Measurements from ENCODE around the gene TACR2. TPM values are rescaled to one million over a fixed set of nuclear protein-coding genes. Genes with fewer than 3 reads are reported as not detected.

TACR2 gene
- total RNA-seq, 1 donor from 2014 or later = not detected

DNA sequence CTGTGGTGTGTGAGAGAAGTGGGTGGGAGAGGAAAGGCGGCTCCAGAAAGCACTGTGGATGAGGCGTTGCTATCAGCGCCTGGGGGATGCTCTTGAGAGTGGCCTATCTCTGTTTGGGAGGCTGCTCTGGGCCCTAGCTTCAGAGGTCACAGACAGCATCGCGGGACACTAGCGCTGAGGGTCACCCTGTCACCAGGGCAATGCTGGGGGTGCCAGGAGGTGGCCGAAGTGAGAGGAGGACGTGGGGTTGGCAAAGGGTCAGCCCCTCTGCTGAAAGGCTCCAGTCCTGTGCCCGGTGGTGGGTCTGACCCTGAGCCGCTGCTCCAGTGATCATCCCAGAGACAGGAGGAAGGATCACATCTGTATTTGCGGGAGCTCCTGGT is 3.0 kb upstream of the TACR2 start:
- H3K27me3 Mint-ChIP-seq (ENCODE audit: unreplicated experiment) = peaks cover 5% of the 10 kb centered on the region
- peaks cover 6% of the 10 kb centered on the region for H3K4me1 Mint-ChIP-seq (ENCODE audit: low read depth, unreplicated experiment)
- no peak overlapping the region for H3K4me3 Mint-ChIP-seq (ENCODE audit: unreplicated experiment)
- no peaks in the 10 kb centered on the region for H3K36me3 Mint-ChIP-seq (ENCODE audit: unreplicated experiment)
- peaks cover 2% of the 10 kb centered on the region for H3K9me3 Mint-ChIP-seq (ENCODE audit: unreplicated experiment)
- TF ChIP-seq, protein P1, sequence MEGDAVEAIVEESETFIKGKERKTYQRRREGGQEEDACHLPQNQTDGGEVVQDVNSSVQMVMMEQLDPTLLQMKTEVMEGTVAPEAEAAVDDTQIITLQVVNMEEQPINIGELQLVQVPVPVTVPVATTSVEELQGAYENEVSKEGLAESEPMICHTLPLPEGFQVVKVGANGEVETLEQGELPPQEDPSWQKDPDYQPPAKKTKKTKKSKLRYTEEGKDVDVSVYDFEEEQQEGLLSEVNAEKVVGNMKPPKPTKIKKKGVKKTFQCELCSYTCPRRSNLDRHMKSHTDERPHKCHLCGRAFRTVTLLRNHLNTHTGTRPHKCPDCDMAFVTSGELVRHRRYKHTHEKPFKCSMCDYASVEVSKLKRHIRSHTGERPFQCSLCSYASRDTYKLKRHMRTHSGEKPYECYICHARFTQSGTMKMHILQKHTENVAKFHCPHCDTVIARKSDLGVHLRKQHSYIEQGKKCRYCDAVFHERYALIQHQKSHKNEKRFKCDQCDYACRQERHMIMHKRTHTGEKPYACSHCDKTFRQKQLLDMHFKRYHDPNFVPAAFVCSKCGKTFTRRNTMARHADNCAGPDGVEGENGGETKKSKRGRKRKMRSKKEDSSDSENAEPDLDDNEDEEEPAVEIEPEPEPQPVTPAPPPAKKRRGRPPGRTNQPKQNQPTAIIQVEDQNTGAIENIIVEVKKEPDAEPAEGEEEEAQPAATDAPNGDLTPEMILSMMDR (IDR thresholded peaks at IDR 0.05; ENCODE audit: partially characterized antibody, unreplicated experiment) = no peak
- no peak overlapping the region for H3K27ac Mint-ChIP-seq (ENCODE audit: unreplicated experiment)
- DNase-seq = no peak

DNA sequence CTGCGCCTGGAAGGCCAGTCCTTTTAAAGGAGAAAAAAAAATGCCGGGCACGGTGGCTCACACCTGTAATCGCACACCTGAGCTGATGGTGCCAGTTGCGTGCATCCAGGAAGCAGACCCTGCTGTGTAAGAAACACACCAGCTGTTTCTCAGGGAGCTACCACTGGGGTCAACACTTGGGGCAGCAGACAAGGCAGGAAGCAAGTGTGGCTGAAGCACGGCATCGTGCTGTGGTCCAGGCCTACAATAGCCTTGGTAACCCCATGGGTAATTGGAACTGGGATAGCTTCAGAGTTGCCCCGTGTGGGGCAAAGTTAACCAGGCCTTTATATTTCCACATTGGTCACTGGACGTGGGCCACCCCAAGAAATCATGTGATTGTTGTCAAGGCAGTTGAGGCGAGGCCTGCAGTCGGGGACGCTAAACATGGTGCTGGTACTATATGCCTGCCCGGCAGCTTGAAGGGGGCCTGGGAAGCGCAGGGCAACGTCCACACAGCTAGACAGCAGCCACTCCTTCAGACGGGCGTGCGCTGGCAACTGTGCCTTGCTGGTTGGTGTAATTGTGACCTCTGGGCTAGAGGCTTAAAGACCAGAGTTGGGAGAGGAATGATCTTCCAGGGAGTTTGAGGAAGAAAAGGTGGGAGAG is 2.5 kb upstream of the TACR2 start:
- Mint-ChIP-seq H3K27ac (ENCODE audit: unreplicated experiment) (no peak overlapping the region), H3K36me3 (ENCODE audit: unreplicated experiment) (no peaks in the 10 kb centered on the region), H3K4me1 (ENCODE audit: low read depth, unreplicated experiment) (peaks cover 8% of the 10 kb centered on the region), H3K9me3 (ENCODE audit: unreplicated experiment) (peaks cover 2% of the 10 kb centered on the region), H3K27me3 (ENCODE audit: unreplicated experiment) (peaks cover 5% of the 10 kb centered on the region), H3K4me3 (ENCODE audit: unreplicated experiment) (no peak overlapping the region)
- TF ChIP-seq, protein P1 (IDR thresholded peaks at IDR 0.05; ENCODE audit: partially characterized antibody, unreplicated experiment) = no peak
- no peak for DNase-seq

DNA sequence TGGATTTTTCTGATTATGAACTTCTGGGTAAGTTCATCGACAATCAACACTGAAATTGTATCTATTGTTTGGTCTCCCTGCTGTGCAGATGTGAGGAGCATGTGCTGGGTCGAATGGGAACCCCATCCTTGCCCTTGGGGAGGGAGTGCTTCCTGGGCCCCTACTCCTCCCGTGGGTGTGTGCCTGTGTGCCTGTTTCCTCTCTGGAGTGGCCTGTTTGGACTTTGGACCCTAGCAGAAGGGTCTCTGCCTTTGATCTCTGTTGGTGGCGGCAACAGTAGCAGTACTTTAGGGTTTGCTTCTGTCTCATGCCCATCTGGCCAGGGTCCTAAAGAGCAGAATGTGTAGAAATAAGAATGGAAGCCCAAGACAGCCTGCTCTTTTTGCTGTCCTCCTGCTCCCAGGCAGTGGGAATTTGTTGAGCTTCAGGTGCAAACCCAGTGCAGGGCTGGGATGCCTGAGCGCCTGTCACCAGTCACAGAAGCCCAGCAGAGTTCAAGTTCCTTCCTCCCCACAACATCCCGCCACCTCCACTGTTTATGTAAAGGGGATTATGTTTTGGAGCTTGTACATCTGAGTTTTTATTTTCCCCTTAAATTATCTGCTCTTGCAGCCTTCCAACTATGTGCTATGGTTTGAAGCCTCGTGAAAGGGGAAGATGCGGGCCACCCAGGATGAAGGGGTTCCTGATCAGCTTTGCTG is 1.5 kb upstream of the TACR2 start:
- H3K4me3 Mint-ChIP-seq (ENCODE audit: unreplicated experiment) = no peak overlapping the region
- peaks cover 8% of the 10 kb centered on the region for H3K4me1 Mint-ChIP-seq (ENCODE audit: low read depth, unreplicated experiment)

DNA sequence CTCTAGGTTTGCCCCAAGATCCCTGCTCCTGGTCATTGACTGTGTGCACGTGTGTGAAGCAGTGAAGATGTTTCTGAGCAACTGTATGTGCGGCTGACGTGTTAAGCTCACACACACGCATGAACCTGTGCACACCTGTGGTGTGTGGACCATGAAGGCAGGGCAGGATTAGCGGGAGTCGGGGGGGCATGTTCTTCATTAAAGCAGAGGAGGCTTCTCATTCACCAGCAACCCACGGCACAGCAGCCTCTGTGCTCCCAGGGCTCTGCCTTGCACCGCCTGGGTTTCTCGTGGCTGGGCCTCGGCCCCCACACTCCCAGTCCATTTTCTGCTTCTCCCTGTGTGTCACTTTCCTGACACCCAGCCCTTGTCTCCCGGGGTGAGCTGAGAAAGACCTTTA is 824 bp upstream of the TACR2 start:
- H3K27me3 Mint-ChIP-seq (ENCODE audit: unreplicated experiment) = peaks cover 5% of the 10 kb centered on the region
- H3K9me3 Mint-ChIP-seq (ENCODE audit: unreplicated experiment) = peaks cover 2% of the 10 kb centered on the region
- no peak overlapping the region for H3K27ac Mint-ChIP-seq (ENCODE audit: unreplicated experiment)
- H3K36me3 Mint-ChIP-seq (ENCODE audit: unreplicated experiment) = no peaks in the 10 kb centered on the region
- TF ChIP-seq, protein P1 (IDR thresholded peaks at IDR 0.05; ENCODE audit: partially characterized antibody, unreplicated experiment) = no peak
- H3K4me3 Mint-ChIP-seq (ENCODE audit: unreplicated experiment) = no peak overlapping the region
- DNase-seq = no peak
- H3K4me1 Mint-ChIP-seq (ENCODE audit: low read depth, unreplicated experiment) = peaks cover 10% of the 10 kb centered on the region

More for the DNA sequence above, 1.5 kb upstream of the TACR2 start:
- Mint-ChIP-seq H3K9me3 (ENCODE audit: unreplicated experiment) (peaks cover 2% of the 10 kb centered on the region), H3K36me3 (ENCODE audit: unreplicated experiment) (no peaks in the 10 kb centered on the region), H3K27ac (ENCODE audit: unreplicated experiment) (no peak overlapping the region), H3K27me3 (ENCODE audit: unreplicated experiment) (peaks cover 5% of the 10 kb centered on the region)
- TF ChIP-seq, protein P1 (IDR thresholded peaks at IDR 0.05; ENCODE audit: partially characterized antibody, unreplicated experiment) = no peak
- DNase-seq = no peak

DNA sequence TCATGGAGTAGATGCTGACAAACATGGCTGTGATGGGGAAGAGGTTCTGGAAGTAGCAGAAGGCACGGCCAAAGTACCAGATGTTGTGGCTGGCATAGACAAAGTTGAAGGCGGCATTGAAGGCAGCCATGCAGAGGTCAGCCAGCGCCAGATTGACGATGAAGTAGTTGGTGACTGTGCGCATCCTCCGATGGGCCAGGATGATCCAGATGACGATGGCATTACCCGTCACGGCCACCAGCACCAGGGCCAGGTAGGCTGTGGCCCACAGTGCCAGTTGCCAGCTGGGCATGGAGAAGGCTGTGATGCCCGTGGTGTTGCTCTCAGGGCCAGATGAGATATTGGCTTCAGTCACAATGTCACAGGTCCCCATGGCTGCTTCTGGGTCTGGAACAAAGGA is 767 bp downstream of the TACR2 start:
- Mint-ChIP-seq H3K27me3 (ENCODE audit: unreplicated experiment) (peaks cover 8% of the 10 kb centered on the region), H3K4me3 (ENCODE audit: unreplicated experiment) (no peak overlapping the region), H3K4me1 (ENCODE audit: low read depth, unreplicated experiment) (peaks cover 10% of the 10 kb centered on the region), H3K9me3 (ENCODE audit: unreplicated experiment) (no peaks in the 10 kb centered on the region), H3K27ac (ENCODE audit: unreplicated experiment) (no peak overlapping the region), H3K36me3 (ENCODE audit: unreplicated experiment) (no peaks in the 10 kb centered on the region)
- DNase-seq = no peak
- TF ChIP-seq, protein P1 (IDR thresholded peaks at IDR 0.05; ENCODE audit: partially characterized antibody, unreplicated experiment) = no peak
